HEK293 (cell line): ENCODE data around the gene TMUB1.

Experiments
- CTCF ChIA-PET: fragments of 350-600 bp; formaldehyde crosslinking; extraction: SDS; loops from one replicate; lab custom pipeline; 2021; ENCODE audit warnings: antibody characterized with exemption; lab: Yijun Ruan, JAX
- POLR2A ChIA-PET: fragments of 300-600 bp; formaldehyde crosslinking; extraction: SDS; loops from one replicate; lab custom pipeline; 2020; ENCODE audit warnings: antibody characterized with exemption, inconsistent platforms; lab: Yijun Ruan, JAX
- H3K27ac ChIP-seq: fragments of 200-500 bp; sonication (Bioruptor generic); 2 replicates; pipeline ENCODE4 v1.5.1; 2014; ENCODE audit warnings: low read depth, low read length, control low read depth, inconsistent platforms; ENCODE audit errors: extremely low read depth
- H3K36me3 ChIP-seq, 2 experiments: fragments of 200-500 bp in 1 of 2; sonication (Bioruptor generic) in 1 of 2; 1 replicate in 1 of 2; 2 replicates in 1 of 2; pipeline ENCODE4 v1.5.1; 2014 to 2017; ENCODE audit warnings: inconsistent platforms in 2 of 2, low read length in 2 of 2; ENCODE audit not compliant: control insufficient read depth in 2 of 2, insufficient read depth in 1 of 2
- H3K4me1 ChIP-seq: fragments of 200-500 bp; sonication (Bioruptor generic); 2 replicates; pipeline ENCODE4 v1.5.1; 2014; ENCODE audit warnings: mild to moderate bottlenecking, low read length, inconsistent platforms; ENCODE audit not compliant: control insufficient read depth, insufficient read depth
- H3K4me3 ChIP-seq: 2 replicates; pipeline ENCODE4 v1.5.1; 2011; ENCODE audit warnings: low read depth, mild to moderate bottlenecking, control low read depth, low read length, moderate library complexity
- H3K9me3 ChIP-seq: fragments of 200-500 bp; sonication (Bioruptor generic); 2 replicates; pipeline ENCODE4 v1.5.1; 2014; ENCODE audit warnings: low read depth, low read length, inconsistent platforms; ENCODE audit not compliant: control insufficient read depth, insufficient read depth
- KLF16 ChIP-seq: fragments of 450-650 bp; formaldehyde crosslinking; IDR thresholded peaks from 2 replicates; pipeline ENCODE4 v1.5.1; 2017; ENCODE audit warnings: missing biosample characterization, missing genetic modification characterization
- KLF8 ChIP-seq: fragments of 450-650 bp; formaldehyde crosslinking; IDR thresholded peaks from 2 replicates; pipeline ENCODE4 v1.5.1; 2016; ENCODE audit warnings: missing biosample characterization, missing genetic modification characterization
- MEIS1 ChIP-seq: sonication (generic); formaldehyde crosslinking; IDR thresholded peaks from 2 replicates; pipeline ENCODE4 v1.8.1; 2022; ENCODE audit warnings: missing genetic modification reagents, mild to moderate bottlenecking, borderline replicate concordance
- MYNN ChIP-seq: fragments of 450-650 bp; formaldehyde crosslinking; IDR thresholded peaks from 2 replicates; pipeline ENCODE4 v1.5.1; 2016; ENCODE audit warnings: missing biosample characterization, missing genetic modification characterization, borderline replicate concordance
- OVOL3 ChIP-seq: fragments of 450-650 bp; formaldehyde crosslinking; IDR thresholded peaks from 2 replicates; pipeline ENCODE4 v1.5.1; 2016; ENCODE audit warnings: missing biosample characterization, missing genetic modification characterization
- PATZ1 ChIP-seq: fragments of 450-650 bp; formaldehyde crosslinking; IDR thresholded peaks from 2 replicates; pipeline ENCODE4 v1.5.1; 2016; ENCODE audit warnings: missing biosample characterization, missing genetic modification characterization
- SP2 ChIP-seq: fragments of 450-650 bp; formaldehyde crosslinking; IDR thresholded peaks from 2 replicates; pipeline ENCODE4 v1.5.1; 2016; ENCODE audit warnings: missing biosample characterization, missing genetic modification characterization
- YY1 ChIP-seq: fragments of 450-650 bp; formaldehyde crosslinking; IDR thresholded peaks from 2 replicates; pipeline ENCODE4 v1.5.1; 2018; ENCODE audit warnings: missing biosample characterization, missing genetic modification characterization
- YY2 ChIP-seq: fragments of 450-650 bp; formaldehyde crosslinking; IDR thresholded peaks from 2 replicates; pipeline ENCODE4 v1.5.1; 2016; ENCODE audit warnings: missing biosample characterization, missing genetic modification characterization
- ZBTB11 ChIP-seq: fragments of 450-650 bp; formaldehyde crosslinking; conservative IDR thresholded peaks from 2 replicates; pipeline ENCODE4 v1.5.1; 2016; ENCODE audit warnings: low read depth, missing biosample characterization, missing genetic modification characterization
- ZBTB20 ChIP-seq: fragments of 450-650 bp; formaldehyde crosslinking; IDR thresholded peaks from 2 replicates; pipeline ENCODE4 v1.5.1; 2016; ENCODE audit warnings: missing biosample characterization, missing genetic modification characterization
- ZBTB44 ChIP-seq: fragments of 450-650 bp; IDR thresholded peaks from 2 replicates; pipeline ENCODE4 v1.5.1; 2018; ENCODE audit warnings: missing biosample characterization, mild to moderate bottlenecking, missing genetic modification characterization
- ZFP37 ChIP-seq: fragments of 450-650 bp; formaldehyde crosslinking; IDR thresholded peaks from 2 replicates; pipeline ENCODE4 v1.5.1; 2016; ENCODE audit warnings: missing biosample characterization, missing genetic modification characterization
- ZNF138 ChIP-seq: fragments of 450-650 bp; formaldehyde crosslinking; IDR thresholded peaks from 2 replicates; pipeline ENCODE4 v1.5.1; 2016; ENCODE audit warnings: missing biosample characterization, missing genetic modification characterization, borderline replicate concordance
- ZNF248 ChIP-seq: fragments of 450-650 bp; formaldehyde crosslinking; IDR thresholded peaks from 2 replicates; pipeline ENCODE4 v1.5.1; 2017; ENCODE audit warnings: missing biosample characterization, missing genetic modification characterization
- ZNF292 ChIP-seq: fragments of 450-650 bp; formaldehyde crosslinking; IDR thresholded peaks from 2 replicates; pipeline ENCODE4 v1.5.1; 2016; ENCODE audit warnings: low read depth, missing biosample characterization, missing genetic modification characterization, borderline replicate concordance
- ZNF510 ChIP-seq: fragments of 450-650 bp; formaldehyde crosslinking; IDR thresholded peaks from 2 replicates; pipeline ENCODE4 v1.5.1; 2018; ENCODE audit warnings: mild to moderate bottlenecking, missing genetic modification characterization, missing biosample characterization; ENCODE audit not compliant: insufficient replicate concordance
- ZNF561 ChIP-seq: fragments of 450-650 bp; IDR thresholded peaks from 2 replicates; pipeline ENCODE4 v1.5.1; 2018; ENCODE audit warnings: missing biosample characterization, missing genetic modification characterization, borderline replicate concordance
- ZNF600 ChIP-seq: fragments of 450-650 bp; formaldehyde crosslinking; IDR thresholded peaks from 2 replicates; pipeline ENCODE4 v1.5.1; 2016; ENCODE audit warnings: missing biosample characterization, missing genetic modification characterization
- ZNF610 ChIP-seq: fragments of 450-650 bp; formaldehyde crosslinking; IDR thresholded peaks from 2 replicates; pipeline ENCODE4 v1.5.1; 2016; ENCODE audit warnings: missing biosample characterization, missing genetic modification characterization, borderline replicate concordance
- ZNF660 ChIP-seq: fragments of 450-650 bp; IDR thresholded peaks from 2 replicates; pipeline ENCODE4 v1.5.1; 2018; ENCODE audit warnings: missing biosample characterization, mild to moderate bottlenecking, missing genetic modification characterization
- ZNF76 ChIP-seq: fragments of 450-650 bp; formaldehyde crosslinking; IDR thresholded peaks from 2 replicates; pipeline ENCODE4; 2016; ENCODE audit warnings: low read depth, missing biosample characterization, missing genetic modification characterization, borderline replicate concordance
- TF ChIP-seq, protein P1 (sequence below): fragments of 450-650 bp; formaldehyde crosslinking; IDR thresholded peaks from 2 replicates; pipeline ENCODE4 v1.5.1; 2016; ENCODE audit warnings: missing biosample characterization, missing genetic modification characterization
- TF ChIP-seq, protein P2 (sequence below): fragments of 450-650 bp; formaldehyde crosslinking; IDR thresholded peaks from 2 replicates; pipeline ENCODE4 v1.5.1; 2016; ENCODE audit warnings: missing biosample characterization, missing genetic modification characterization

Gene TMUB1

DNA sequence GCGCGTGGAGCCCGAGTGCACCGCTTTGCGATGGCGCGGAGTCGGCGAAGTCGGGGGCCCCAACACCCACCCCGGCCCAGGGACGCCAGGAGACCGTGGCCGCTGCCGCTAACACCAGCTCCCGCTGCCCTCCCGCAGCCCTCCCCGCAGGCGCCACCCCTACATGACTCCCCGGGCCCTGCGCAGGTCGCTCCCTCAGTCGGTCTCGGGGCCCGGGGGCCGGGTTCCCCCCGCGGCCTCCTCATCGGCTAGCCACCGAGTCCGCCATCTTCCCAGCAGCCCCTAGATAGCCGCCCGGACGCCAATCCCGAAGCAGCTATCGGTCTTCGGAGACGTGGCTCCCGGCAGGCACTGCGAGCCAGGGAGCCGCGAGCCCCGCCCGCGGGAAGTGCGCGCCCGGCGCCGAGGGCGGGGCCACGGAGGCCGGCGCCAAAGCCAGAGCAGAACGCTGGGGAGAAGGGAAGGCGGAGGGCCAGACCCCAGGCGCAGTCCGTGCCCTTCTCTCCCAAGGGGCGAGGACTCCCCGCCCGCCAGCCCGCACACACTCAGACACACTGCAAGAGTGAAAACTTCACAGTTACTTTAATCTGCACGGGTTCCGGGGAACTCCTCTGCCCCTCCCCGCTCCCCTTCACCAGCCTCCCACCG lies 2.6 kb downstream of the TMUB1 start, which contains the start of gene FASTK:
FASTK (minus strand) TSS at position 288 of the 648 bp plus-strand sequence; CDS start at position 245, 43 bp downstream.
- CTCF ChIA-PET, result interaction anchor here (0.6 to 1.6 kb wide), 5 partner anchors 8 to 36 kb away, joined by 3 to 8 read pairs (median 4); no protein-coding TSS in a partner anchor
- peak within 1 kb of the TSS; percentile 75 for H3K27ac ChIP-seq
- H3K4me1 ChIP-seq, result peaks cover 7% of the 10 kb centered on the region; the same call in 1 of the 2 replicates
- H3K9me3 ChIP-seq, result no peaks in the 10 kb centered on the region
- POLR2A ChIA-PET, result interaction anchor here (0.6 to 2.0 kb wide), 15 partner anchors 9 to 146 kb away, joined by 3 to 17 read pairs (median 5); partner anchors contain the start of genes ABCB8, ABCF2 and CDK5
- H3K36me3 ChIP-seq, result peaks cover 0 to 39% of the 10 kb centered on the region in 2 experiments; a peak in 1 of 3 replicates
- H3K4me3 ChIP-seq, result peak within 1 kb of the TSS; percentile 89
- peak; percentile 98 for TF ChIP-seq ZNF600 (tag by site-specific recombination)
- 0 out of 2 replicates have a peak, but pooled peaks have one; percentile 39 for TF ChIP-seq ZFP37 (tag by site-specific recombination)
- TF ChIP-seq KLF8 (tag by site-specific recombination), result peak; percentile 80
- peak; percentile 62 for TF ChIP-seq SP2 (tag by site-specific recombination)
- no peak for TF ChIP-seq MYNN (tag by site-specific recombination)
- peak; percentile 67; the same call in 1 of the 2 replicates for TF ChIP-seq ZNF660
- TF ChIP-seq, protein P1, sequence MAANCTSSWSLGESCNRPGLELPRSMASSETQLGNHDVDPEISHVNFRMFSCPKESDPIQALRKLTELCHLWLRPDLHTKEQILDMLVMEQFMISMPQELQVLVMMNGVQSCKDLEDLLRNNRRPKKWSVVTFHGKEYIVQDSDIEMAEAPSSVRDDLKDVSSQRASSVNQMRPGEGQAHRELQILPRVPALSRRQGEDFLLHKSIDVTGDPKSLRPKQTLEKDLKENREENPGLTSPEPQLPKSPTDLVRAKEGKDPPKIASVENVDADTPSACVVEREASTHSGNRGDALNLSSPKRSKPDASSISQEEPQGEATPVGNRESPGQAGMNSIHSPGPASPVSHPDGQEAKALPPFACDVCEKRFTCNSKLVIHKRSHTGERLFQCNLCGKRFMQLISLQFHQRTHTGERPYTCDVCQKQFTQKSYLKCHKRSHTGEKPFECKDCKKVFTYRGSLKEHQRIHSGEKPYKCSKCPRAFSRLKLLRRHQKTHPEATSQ (tag by site-specific recombination), result 0 out of 2 replicates have a peak, but pooled peaks have one; percentile 16
- TF ChIP-seq ZBTB44 (tag by site-specific recombination), result peak; percentile 33; the same call in 1 of the 2 replicates
- TF ChIP-seq ZNF610 (tag by site-specific recombination), result 0 out of 2 replicates have a peak, but pooled peaks have one; percentile 42
- TF ChIP-seq ZBTB20 (tag by site-specific recombination), result peak; percentile 92
- no peak for TF ChIP-seq ZNF510 (tag by site-specific recombination)
- TF ChIP-seq PATZ1, result peak; percentile 92
- peak; percentile 83 for TF ChIP-seq YY2 (tag by site-specific recombination)
- TF ChIP-seq, protein P2, sequence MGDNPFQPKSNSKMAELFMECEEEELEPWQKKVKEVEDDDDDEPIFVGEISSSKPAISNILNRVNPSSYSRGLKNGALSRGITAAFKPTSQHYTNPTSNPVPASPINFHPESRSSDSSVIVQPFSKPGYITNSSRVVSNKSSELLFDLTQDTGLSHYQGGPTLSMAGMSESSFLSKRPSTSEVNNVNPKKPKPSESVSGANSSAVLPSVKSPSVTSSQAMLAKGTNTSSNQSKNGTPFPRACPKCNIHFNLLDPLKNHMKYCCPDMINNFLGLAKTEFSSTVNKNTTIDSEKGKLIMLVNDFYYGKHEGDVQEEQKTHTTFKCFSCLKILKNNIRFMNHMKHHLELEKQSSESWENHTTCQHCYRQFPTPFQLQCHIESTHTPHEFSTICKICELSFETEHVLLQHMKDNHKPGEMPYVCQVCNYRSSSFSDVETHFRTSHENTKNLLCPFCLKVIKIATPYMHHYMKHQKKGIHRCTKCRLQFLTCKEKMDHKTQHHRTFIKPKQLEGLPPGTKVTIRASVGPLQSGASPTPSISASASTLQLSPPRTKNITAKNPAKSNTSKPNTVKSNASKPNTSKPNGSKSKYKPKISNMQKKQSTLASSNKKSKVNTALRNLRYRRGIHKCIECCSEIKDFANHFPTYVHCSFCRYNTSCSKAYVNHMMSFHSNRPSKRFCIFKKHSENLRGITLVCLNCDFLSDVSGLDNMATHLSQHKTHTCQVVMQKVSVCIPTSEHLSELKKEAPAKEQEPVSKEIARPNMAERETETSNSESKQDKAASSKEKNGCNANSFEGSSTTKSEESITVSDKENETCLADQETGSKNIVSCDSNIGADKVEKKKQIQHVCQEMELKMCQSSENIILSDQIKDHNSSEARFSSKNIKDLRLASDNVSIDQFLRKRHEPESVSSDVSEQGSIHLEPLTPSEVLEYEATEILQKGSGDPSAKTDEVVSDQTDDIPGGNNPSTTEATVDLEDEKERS, result no peak
- TF ChIP-seq ZNF248 (tag by site-specific recombination), result no peak
- TF ChIP-seq KLF16 (tag by site-specific recombination), result 0 out of 2 replicates have a peak, but pooled peaks have one; percentile 6
- TF ChIP-seq YY1 (tag by site-specific recombination), result peak; percentile 95
- TF ChIP-seq MEIS1, result no peak
- peak; percentile 30; the same call in 1 of the 2 replicates for TF ChIP-seq OVOL3 (tag by site-specific recombination)
- TF ChIP-seq ZNF138 (tag by site-specific recombination), result no peak
- TF ChIP-seq ZNF76 (tag by site-specific recombination), result peak; percentile 97
- TF ChIP-seq ZBTB11, result peak; percentile 30
- TF ChIP-seq ZNF561 (tag by site-specific recombination), result 0 out of 2 replicates have a peak, but pooled peaks have one; percentile 49
- TF ChIP-seq ZNF292 (tag by site-specific recombination), result no peak
